NCI-H146 (cell line): ENCODE results near the gene EHD2.
"Not testable (repeated sequence)": the region's sequence is repeated elsewhere in the genome, so short reads cannot be mapped to it uniquely, and the experiment has no call there.

Experiments
- DNase-seq: peaks from one replicate; lab custom pipeline; 2025; lab: John Stamatoyannopoulos, UW

EHD2 gene

GRCh38 chr19:47714855-47715254 is 1.6 kb downstream of the EHD2 start:
- not testable (repeated sequence) for DNase-seq

GRCh38 chr19:47716270-47716937 is 3.2 kb downstream of the EHD2 start:
- DNase-seq = no peak

DNA sequence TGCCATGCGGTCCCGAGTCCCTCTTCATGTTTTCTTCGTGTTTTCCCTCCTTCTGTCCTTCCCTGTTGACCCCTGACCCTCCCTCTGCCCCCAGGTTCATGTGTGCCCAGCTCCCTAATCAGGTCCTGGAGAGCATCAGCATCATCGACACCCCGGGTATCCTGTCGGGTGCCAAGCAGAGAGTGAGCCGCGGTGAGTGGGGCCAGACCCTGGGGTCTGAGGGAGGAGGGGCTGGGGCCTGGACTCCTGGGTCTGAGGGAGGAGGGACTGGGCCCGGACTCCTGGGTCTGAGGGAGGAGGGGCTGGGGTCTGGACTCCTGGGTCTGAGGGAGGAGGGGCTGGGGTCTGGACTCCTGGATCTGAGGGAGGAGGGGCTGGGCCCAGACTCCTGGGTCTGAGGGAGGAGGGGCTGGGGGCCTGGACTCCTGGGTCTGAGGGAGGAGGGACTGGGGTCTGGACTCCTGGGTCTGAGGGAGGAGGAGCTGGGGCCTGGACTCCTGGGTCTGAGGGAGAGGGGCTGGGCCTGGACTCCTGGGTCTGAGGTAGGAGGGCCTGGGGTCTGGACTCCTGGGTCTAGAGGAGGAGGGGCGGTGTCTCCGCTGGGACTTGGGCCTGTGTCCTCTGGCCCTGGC is 5.3 kb downstream of the EHD2 start:
- DNase-seq = not testable (repeated sequence)

DNA sequence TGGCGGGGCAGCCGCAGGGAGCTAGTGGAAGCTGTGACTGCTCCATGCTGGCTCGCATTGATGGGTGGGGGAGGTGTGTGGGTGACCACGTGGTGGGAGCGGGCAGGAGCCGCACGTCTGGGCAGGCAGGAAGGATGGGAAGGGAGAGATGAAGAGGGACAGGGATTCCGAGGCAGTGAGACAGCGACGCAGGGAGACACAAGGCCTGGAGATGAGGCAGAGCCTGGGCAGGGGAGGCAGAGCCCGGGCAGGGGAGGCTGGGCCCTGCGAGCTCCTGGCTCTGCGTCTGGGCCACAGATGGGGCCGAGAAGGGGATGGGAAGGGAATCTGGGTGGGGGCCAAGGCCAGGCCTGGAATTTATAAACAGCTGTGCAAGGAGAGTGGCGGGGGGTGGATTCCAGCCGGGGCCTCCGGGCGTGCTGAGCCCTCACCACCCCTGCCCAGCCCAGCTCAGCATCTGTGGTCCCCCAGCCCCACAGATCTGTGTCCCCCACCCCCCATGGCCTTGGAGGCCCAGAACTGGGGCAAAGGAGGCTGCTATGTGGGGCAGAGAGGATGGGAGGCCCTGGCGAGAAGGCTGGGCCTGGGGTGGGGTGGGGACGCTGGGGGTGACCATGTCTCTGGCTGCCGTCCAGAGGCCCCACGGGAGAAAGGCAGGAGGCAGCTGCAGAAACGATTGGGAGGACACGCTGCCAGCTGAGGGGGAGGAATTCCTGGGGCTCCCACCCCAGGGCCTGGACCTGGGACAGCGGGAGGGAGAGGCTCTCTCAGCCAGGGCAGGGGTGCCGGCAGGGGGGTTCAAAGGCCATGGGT is 6.0 kb downstream of the EHD2 start:
- no peak for DNase-seq

DNA sequence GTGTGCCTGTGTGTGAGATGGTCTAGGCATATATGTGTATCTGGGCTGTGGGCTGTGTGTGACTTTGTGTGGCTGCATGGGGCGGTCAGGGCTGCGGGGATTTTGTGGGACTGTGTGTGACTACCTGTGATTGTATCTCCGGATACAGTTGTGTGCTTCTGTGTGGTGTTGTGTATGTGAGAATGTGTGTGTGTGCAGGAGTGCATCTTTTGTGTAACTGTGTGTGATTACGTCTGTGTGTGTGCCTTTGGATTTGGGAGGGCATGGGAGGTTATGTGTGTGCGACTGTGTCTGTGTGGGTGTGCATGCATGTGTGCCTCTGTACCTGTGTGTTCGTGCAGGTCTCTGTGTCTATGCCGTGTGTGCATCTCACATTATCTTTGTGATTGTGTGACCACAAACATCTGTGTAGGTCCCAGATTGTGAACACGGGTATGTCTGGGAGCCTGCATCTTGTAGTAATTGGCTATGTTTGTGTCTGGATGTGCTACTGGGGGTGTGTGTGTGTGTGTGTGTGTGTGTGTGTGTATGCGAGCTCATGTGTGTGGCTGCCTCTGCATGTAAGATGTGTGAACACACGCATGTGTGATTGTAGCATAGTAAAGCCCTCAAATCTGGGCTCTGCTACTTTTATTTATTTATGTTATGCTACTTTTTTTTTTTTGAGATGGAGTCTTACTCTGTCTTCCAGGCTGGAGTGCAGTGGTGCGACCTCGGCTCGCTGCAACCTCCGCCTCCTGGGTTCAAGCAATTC is 7.6 kb downstream of the EHD2 start:
- DNase-seq = no peak

GRCh38 chr19:47723581-47723940 is 10.3 kb downstream of the EHD2 start:
- DNase-seq = peak; percentile 54

DNA sequence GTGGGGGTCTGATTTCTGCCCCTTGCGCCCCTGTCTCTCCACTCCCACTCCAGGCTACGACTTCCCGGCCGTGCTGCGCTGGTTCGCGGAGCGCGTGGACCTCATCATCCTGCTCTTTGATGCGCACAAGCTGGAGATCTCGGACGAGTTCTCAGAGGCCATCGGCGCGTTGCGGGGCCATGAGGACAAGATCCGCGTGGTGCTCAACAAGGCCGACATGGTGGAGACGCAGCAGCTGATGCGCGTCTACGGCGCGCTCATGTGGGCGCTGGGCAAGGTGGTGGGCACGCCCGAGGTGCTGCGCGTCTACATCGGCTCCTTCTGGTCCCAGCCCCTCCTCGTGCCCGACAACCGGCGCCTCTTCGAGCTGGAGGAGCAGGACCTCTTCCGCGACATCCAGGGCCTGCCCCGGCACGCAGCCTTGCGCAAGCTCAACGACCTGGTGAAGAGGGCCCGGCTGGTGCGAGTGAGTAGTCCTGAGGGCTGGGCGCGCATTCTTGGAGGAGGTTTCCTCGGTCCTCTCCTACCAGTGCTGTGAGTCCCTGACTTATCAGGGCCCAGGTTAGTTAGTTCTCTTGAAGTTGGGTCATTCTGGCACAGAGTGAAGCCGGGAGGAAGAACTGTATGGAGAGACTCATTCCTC is 12.7 kb downstream of the EHD2 start:
- no peak for DNase-seq

DNA sequence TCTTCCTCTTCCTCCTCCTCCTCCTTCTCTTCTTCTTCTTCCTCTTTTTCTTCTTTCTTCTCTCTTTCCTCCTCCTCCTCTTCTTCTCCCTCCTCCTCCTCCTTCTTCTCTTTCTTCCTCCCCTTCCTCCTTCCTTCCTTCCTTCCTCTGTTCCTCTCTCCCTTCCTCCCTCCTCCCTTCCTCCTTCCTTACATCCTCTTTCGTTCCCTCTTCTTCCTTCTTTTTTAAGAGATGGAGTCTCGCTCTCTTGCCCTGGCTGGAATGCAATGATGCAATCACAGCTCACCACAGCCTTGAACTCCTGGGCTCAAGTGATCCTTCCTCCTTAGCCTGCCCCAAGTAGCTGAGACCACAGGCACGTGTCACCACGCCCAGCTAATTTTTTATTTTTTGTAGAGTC is 13.2 kb downstream of the EHD2 start:
- no peak for DNase-seq

- DNase-seq = not testable (repeated sequence)
Measured at GRCh38 chr19:47728295-47728694, 15.1 kb downstream of the EHD2 start.

GRCh38 chr19:47729468-47729798 is 16.2 kb downstream of the EHD2 start:
- no peak for DNase-seq

DNA sequence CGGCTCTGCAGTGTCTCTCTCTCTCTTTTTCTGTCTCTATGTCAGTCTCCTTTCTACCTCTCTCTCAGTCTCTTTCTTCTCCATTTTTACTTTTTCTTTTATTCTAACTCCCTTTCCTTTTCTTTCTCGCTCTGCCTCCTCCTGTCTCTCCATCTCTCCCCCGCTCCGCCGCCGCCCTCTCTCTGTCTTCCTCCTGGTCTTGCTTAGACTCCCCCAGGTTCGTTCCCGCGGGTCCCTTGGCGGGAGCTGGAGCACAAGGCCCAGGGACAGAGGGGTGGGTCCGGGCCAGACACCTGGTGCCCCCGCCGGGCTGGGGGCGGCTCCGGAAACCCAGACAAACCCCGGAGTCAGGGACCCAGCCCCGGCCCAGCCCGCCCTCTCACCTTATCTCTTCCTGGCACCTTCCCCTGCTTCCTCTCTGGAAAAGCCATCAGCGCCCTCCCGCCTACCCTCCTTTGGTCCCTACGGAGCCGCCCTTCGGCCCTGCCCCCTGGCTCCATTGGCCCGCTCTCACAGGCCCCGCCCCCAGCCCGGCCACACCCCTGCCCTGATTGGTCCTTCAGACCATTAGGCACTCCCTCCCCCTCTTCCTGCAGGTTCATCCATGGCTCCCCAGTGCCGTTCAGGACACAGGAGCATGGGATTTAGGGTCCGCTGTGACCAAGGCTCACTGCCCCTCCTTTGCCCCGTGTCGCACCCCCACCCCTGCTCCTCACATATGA is 16.7 kb downstream of the EHD2 start:
- peak; percentile 51 for DNase-seq

GRCh38 chr19:47730521-47730889 is 17.3 kb downstream of the EHD2 start:
- DNase-seq = no peak

DNA sequence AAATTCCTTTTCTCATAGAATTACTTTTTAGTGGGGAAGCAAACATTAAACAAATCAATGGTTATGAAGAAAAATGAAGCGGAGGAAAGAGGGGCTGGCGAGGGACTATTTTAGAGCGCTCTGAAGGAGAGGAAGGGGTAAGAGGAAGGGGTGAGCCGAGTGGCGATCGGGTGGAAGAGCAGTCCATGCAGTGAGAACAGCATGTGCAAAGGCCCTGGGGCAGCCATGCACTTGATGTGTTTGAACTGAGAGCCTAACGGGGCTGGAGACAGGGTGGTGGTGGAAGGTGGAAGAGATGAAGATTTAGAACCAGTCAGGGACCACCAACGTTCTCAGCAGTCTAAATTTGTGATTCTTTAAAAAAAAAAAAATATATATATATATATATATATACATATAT is 17.7 kb downstream of the EHD2 start:
- no peak for DNase-seq

- no peak for DNase-seq
Measured at GRCh38 chr19:47735131-47735530, 21.9 kb downstream of the EHD2 start.

DNA sequence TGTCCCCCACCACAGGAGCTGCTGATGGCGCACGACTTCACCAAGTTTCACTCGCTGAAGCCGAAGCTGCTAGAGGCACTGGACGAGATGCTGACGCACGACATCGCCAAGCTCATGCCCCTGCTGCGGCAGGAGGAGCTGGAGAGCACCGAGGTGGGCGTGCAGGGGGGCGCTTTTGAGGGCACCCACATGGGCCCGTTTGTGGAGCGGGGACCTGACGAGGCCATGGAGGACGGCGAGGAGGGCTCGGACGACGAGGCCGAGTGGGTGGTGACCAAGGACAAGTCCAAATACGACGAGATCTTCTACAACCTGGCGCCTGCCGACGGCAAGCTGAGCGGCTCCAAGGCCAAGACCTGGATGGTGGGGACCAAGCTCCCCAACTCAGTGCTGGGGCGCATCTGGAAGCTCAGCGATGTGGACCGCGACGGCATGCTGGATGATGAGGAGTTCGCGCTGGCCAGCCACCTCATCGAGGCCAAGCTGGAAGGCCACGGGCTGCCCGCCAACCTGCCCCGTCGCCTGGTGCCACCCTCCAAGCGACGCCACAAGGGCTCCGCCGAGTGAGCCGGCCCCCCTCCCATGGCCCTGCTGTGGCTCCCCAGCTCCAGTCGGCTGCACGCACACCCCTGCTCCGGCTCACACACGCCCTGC is 27.8 kb downstream of the EHD2 start:
- DNase-seq = no peak

- no peak for DNase-seq
Measured at GRCh38 chr19:47741544-47742140, 28.4 kb downstream of the EHD2 start.

GRCh38 chr19:47742634-47743033 is 29.4 kb downstream of the EHD2 start:
- DNase-seq = no peak

DNA sequence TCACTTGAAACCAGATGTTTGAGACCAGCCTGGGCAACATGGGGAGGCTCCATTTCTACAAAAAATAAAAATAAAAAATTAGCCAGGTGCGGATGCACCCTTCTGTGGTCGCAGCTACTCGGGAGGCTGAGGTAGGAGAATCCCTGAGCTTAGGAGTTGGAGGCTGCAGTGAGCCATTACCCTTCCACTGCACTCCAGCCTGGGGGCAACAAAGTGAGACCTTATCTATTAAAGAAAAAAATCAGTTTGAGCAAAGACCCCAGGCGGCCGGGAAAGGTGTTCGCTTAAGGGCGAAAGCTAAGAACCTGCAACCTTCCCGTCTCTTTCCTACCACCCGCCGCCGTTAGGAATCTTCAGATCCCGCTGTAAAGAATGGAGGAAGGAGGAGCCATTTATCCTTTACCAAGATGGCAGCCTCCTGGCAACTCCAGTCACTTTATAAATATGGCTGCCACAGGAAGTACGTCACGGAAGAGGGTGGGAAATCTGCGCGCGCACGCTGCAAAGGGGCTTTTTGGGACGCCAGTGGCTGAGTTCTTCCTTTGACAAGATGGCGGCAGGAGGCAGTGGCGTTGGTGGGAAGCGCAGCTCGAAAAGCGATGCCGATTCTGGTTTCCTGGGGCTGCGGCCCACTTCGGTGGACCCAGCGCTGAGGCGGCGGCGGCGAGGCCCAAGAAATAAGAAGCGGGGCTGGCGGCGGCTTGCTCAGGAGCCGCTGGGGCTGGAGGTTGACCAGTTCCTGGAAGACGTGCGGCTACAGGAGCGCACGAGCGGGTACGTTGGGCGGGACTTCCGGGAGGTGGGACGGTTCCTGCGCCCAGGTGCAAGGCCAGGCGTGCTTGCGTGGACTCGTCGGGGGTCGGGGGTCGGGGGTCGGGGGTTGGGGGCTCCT is 32.0 kb downstream of the EHD2 start, which contains the start of gene NOP53:
Gene NOP53, plus strand, starts transcription at position 537 of the 892 bp plus-strand sequence. Its CDS starts 14 bp downstream, at position 551.
- DNase-seq = peak; percentile 98

DNA sequence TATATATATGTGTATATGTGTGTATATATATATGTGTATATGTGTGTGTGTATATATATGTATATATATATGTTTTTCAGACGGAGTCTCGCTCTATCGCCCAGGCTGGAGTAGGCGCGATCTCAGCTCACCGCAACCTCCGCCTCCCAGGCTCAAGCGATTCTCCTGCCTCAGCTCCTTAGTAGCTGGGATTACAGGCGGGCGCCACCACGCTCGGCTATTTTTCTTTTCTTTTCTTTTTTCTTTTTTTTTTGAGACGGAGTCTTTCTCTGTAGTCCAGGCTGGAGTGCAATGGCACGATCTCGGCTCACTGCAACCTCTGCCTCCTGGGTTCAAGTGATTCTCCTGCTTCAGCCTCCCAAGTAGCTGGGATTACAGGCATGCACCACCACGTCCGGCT is 32.9 kb downstream of the EHD2 start:
- not testable (repeated sequence) for DNase-seq
